ENCODE data around the gene MGLL. TPM values are rescaled to one million over a fixed set of nuclear protein-coding genes. Genes with fewer than 3 reads are reported as not detected.

The MGLL gene
- total RNA-seq, 1 experiment from 2014 or later = 2.1 TPM

- Histone ChIP-seq H3K27me3 (ENCODE audit: control insufficient read depth, insufficient read depth, low read length) (no peaks in the 10 kb centered on the region), H3K4me3 (ENCODE audit: low read depth in 2 of 2, low read length in 2 of 2) (no peak overlapping the region), H3K27ac (ENCODE audit: low read length) (no peak overlapping the region), H3K4me1 (ENCODE audit: control insufficient read depth, insufficient read depth, low read length) (no peaks in the 10 kb centered on the region), H3K9me3 (ENCODE audit: control insufficient read depth, insufficient read depth, low read depth, low read length) (no peaks in the 10 kb centered on the region), H3K36me3 (ENCODE audit: control insufficient read depth, insufficient read depth, low read length) (no peaks in the 10 kb centered on the region)
- intact Hi-C loops (cut with micrococcal nuclease; ENCODE audit: unreplicated experiment) (no loop called here), in situ Hi-C loops (cut with HindIII; ENCODE audit: low pct_unique_long_range_greater_than_20kb, low sequenced_read_pairs) (no loop called here)
- ChIA-PET CTCF (no interaction called here), POLR2A (no interaction called here)
- ATAC-seq = no peak
- DNase-seq (ENCODE audit: low read depth, low spot score) = no peak
- no TSS peak for BruUV-seq (replicated peaks)
- TF ChIP-seq REST (IDR thresholded peaks at IDR 0.05; ENCODE audit: insufficient read depth in 1 of 2, low read depth in 2 of 2, low read length in 1 of 2) (no peak), CTCF (IDR thresholded peaks at IDR 0.05) (no peak), TCF7L2 (IDR thresholded peaks at IDR 0.05; ENCODE audit: low read depth, low read length) (no peak), SIN3A (IDR thresholded peaks at IDR 0.05; ENCODE audit: borderline replicate concordance, insufficient read depth, low read depth, low read length) (no peak), POLR2AphosphoS5 (IDR thresholded peaks at IDR 0.05; ENCODE audit: low read depth, low read length) (no peak)
Measured at GRCh38 chr3:127764841-127765362, 57.4 kb downstream of the MGLL start.

GRCh38 chr3:127764301-127764700 is 58.0 kb downstream of the MGLL start:
- ChIA-PET CTCF (no interaction called here), POLR2A (no interaction called here)
- TF ChIP-seq CTCF (IDR thresholded peaks at IDR 0.05) (no peak), TCF7L2 (IDR thresholded peaks at IDR 0.05; ENCODE audit: low read depth, low read length) (no peak), REST (IDR thresholded peaks at IDR 0.05; ENCODE audit: insufficient read depth in 1 of 2, low read depth in 2 of 2, low read length in 1 of 2) (no peak), SIN3A (IDR thresholded peaks at IDR 0.05; ENCODE audit: borderline replicate concordance, insufficient read depth, low read depth, low read length) (no peak), POLR2AphosphoS5 (IDR thresholded peaks at IDR 0.05; ENCODE audit: low read depth, low read length) (no peak)
- no peaks in the 10 kb centered on the region for H3K27me3 ChIP-seq (ENCODE audit: control insufficient read depth, insufficient read depth, low read length)
- in situ Hi-C loops (cut with HindIII; ENCODE audit: low pct_unique_long_range_greater_than_20kb, low sequenced_read_pairs) (no loop called here), intact Hi-C loops (cut with micrococcal nuclease; ENCODE audit: unreplicated experiment) (no loop called here)
- H3K27ac ChIP-seq (ENCODE audit: low read length) = no peak overlapping the region
- H3K4me3 ChIP-seq (ENCODE audit: low read depth in 2 of 2, low read length in 2 of 2) = no peak overlapping the region
- ATAC-seq = no peak
- H3K36me3 ChIP-seq (ENCODE audit: control insufficient read depth, insufficient read depth, low read length) = no peaks in the 10 kb centered on the region
- H3K9me3 ChIP-seq (ENCODE audit: control insufficient read depth, insufficient read depth, low read depth, low read length) = no peaks in the 10 kb centered on the region
- DNase-seq (ENCODE audit: low read depth, low spot score) = no peak
- BruUV-seq (replicated peaks) = no TSS peak
- no peaks in the 10 kb centered on the region for H3K4me1 ChIP-seq (ENCODE audit: control insufficient read depth, insufficient read depth, low read length)
